ENCODE data around the gene FMN2.

FMN2 gene

GRCh38 chr1:240199758-240200645, 108.3 kb downstream of the FMN2 start:
- DNase-seq (no peak), ATAC-seq (no peak)

DNA sequence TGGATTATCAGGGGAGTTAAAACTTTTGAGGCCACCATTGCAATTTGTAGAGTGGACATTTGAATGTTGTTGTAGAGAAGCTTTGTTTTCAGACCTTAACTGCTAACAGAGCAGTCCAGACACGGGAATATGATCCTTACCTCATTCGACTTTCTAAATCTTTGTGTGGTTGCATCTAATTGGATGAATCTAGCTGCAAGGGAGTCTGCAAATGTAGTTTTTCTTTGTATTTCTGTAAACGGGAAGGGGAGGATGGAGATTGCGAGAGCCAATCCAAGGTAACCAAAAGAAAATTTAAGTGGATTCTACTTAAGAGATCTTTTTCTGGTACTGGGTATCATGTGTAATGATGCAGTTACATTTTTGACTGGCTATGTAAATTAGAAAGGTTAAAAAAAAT, 110.2 kb downstream of the FMN2 start:
- ATAC-seq = no peak
- DNase-seq = no peak

- ATAC-seq = no peak
- no peak for DNase-seq
Measured at GRCh38 chr1:240207073-240207709, 115.5 kb downstream of the FMN2 start.

GRCh38 chr1:240210026-240210425, 118.3 kb downstream of the FMN2 start:
- ATAC-seq (no peak), DNase-seq (no peak)

GRCh38 chr1:240212556-240212955, 120.9 kb downstream of the FMN2 start:
- DNase-seq (no peak), ATAC-seq (no peak)

DNA sequence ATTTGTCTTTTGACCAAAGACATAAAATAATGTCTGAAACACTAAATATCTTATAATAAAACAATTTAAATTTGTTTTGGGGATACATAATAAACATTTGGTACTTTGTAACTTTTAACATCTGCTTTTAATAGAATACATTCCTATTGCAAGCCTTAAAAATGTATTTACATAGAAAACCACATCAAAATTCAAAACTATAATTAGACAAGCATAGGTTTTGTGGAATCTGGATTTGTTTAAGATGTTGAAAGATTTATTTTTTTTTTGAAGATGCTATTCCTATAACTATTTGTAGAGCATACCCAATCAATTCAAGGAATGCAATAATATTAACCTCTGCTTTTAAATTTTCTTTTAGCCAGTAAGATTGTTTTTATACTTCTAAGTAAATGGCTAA, 125.7 kb downstream of the FMN2 start:
- no peak for DNase-seq
- no peak for ATAC-seq

DNA sequence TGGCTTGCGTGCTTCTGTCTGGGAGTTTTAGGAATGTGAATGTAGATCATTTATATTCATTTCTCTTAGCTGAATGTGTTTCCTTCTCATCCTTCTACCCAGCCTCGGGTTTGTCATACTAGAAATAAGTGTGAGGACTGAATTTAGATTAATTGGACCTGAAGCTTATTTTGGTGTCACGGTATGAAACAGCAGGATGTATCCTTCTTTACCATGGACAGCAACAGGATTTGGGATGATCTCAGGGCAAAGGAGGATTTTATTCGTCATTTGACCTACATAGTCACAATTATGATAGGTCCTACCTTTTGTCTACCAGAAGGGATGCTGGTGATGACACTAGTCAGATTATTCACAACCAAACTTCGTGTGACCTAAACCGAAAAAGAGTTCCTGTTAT, 127.4 kb downstream of the FMN2 start:
- no peak for ATAC-seq
- DNase-seq = no peak

DNA sequence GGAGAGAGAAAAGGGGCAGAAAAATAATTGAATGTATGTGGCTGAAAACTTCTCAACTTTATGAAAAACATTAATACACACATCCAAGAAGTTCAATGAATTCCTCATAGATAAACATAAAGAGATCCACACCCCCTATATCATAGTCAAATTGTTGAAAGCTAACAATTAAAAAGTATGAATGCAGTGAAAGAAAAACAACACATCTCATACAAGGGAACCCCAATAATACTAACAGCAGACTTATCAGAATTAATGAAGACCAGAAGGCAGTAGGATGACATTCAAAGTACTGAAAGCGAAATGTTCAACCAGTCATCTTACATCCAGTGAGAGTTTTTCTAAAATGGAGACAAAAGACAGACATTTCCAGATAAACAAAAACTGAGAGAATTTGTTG, 134.4 kb downstream of the FMN2 start:
- DNase-seq (no peak), ATAC-seq (no peak)

DNA sequence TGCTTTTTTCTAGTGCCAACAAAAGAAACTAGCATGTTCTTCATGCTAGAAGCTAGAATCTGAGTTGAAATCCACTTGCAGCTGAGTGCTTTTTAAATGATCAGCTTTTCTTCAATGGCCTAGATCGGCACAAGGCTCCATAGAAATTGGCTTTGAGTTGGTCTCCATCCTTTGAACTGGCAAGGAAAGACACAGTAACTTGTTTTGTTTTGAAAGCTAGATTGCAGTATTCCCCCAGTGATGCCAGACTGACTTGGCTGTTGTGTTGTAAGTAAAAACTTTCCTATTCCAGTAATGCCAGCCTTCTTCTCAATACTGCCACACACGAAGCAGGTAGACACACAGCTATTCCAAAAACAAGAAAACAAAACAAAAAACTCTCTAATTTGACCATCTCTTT, 139.1 kb downstream of the FMN2 start:
- DNase-seq (no peak), ATAC-seq (no peak)

- DNase-seq (no peak), ATAC-seq (no peak)
Measured at GRCh38 chr1:240232530-240232929, 140.8 kb downstream of the FMN2 start.

DNA sequence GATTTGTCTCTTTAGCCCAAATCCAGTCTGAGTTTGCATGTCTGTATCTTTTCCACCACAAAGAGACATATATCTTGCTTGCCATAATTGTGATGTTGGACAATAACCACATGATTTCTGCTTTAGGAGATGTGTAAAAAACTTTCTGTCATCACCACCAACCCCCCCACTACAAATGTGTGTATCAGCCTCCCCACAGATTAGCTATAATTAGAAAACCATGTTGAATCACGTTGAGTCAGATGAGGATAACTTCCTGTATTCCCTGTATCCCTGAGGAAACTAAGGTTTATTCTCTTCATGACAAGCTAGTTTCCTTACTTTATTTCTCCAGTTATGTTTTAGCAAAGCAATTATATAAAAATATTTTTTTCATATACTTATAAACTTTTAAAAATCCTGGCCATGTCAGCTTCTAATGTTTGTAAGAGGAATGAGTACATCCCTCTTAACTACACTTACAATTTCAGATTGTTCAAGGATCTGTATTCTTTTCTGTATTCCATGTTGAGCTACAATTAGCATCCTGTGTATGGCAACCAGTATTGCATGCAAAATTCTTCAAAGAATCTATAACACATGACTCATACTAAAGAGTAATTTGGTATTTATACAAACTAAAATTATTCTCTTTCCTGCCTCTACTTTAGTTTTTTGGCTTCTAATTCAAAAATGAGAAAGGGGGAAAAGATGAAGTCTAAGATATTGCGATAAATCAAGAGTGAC, 143.0 kb downstream of the FMN2 start:
- ATAC-seq (no peak), DNase-seq (no peak)

- no peak for ATAC-seq
- DNase-seq = no peak
Measured at GRCh38 chr1:240235521-240236288, 144.0 kb downstream of the FMN2 start.

DNA sequence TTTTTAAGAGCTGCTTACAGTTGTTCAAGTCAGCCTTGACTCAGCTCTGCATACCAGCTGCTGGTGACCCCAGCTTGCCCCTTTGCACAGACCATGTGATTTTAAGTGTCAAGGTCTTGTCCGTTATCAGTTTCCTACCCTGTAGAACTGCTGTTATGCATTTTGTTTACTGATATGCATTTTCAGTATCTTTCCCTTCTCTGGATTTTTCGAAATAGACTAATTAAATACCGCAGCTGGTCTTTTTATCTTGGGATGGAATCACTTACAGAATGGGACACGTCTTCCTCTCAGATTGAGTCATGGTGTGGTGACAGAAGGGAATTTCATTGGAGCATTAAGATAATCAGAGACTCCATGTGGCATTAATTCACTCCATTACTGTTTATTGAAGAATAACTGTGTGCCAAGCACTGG, 145.6 kb downstream of the FMN2 start:
- ATAC-seq = no peak
- no peak for DNase-seq

GRCh38 chr1:240239309-240239708, 147.6 kb downstream of the FMN2 start:
- ATAC-seq (no peak), DNase-seq (no peak)

- no peak for ATAC-seq
Measured at GRCh38 chr1:240241278-240241677, 149.6 kb downstream of the FMN2 start.

GRCh38 chr1:240242601-240243144, 151.0 kb downstream of the FMN2 start:
- no peak for ATAC-seq
- DNase-seq = no peak

More at GRCh38 chr1:240241278-240241677, 149.6 kb downstream of the FMN2 start:
- no peak for DNase-seq

DNA sequence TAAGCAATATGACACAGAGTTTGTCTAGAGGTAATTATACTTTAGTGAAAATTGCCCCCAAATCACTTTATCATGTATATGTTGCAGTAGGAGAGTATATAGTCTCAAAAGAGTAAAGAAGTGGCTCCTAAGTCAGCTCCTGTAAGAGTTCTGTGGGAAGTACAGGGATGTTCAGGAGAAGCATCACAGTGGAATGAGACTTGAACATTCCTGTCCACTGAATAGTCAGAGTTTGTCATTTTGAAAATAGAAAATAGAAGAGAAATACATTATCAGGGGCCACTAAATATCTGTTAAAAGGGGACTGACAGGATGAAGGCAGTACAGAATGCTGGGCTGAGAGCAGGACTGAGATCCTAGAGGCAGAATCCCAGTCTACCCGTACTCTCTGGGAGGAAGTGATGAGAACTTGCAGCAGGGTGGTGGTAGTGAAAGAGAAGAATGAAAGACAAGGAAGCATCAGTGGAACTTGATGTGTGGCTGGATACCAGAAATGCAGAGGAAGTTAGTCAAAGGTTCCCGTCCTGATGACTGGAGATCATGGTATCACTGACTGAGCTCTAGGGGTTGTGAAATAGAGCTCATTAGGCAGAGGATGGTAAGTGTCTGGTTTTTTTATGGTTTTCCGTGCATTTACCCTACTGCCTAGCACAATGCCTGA, 153.4 kb downstream of the FMN2 start:
- ATAC-seq (no peak), DNase-seq (no peak)

DNA sequence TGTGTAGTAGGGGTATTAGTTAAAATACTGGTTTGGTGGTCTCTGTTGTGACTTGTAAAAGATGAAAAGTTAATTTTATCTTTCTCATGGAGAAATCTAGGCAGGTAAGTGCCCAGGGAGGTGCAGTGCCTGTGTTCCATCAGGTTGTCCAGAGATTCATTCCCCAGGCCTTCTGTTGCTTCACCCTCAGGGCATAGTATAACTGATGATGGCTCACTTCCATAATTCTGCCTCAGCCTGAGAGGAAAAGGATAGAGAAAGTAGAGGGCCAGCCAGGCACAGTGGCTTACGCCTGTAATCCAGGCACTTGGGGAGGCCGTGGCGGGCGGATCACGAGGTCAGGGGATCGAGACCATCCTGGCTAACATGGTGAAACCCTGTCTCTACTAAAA, 153.9 kb downstream of the FMN2 start:
- ATAC-seq (no peak), DNase-seq (no peak)

DNA sequence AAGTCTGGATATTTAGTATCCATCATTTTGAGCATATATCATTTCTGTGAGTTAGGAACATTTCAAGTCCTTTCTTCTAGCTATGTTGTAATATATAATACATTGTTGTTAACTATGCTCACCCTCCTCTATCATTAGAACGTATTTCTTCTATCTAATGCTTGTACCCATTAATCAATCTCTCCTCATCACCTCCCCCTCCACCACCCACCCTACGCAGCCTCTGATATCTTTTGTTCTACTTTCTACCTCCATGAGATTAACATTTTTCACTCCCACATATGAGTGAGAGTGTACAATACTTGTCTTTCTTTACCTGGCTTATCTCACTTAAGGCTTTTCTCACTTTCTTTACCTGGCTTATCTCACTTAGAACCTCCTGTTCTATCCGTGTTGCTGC, 156.2 kb downstream of the FMN2 start:
- no peak for ATAC-seq
- DNase-seq = no peak

- no peak for ATAC-seq
- DNase-seq = no peak
Measured at GRCh38 chr1:240254006-240254405, 162.3 kb downstream of the FMN2 start.

DNA sequence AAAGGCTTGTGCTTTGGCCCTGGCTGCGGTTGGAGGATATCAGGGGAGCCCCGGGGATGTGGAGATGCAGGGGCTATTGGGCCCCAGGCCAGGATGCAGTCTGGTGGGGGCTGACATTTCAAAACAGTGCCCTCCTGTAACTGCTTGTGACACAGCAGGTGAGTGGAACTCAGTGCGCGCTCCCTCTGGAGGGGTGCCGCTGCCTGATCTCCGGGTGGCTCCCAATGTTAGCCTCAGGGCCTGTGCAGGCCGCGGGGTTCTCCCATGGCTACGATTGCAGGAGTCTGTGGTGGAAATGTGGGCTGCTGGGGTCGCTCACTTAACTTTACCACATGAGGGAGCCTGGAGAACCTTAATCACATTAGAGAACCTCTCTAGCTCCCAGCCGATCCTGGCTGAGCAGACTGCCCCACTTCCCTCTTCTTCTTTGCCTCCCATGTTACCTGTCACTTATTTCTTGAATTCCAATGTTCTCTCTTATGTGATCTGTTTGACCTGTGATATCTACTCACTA, 163.2 kb downstream of the FMN2 start:
- DNase-seq (no peak), ATAC-seq (no peak)

Data from stimulated activated naive CD8-positive, alpha-beta T cell treated with anti-CD3 and anti-CD28 coated beads, Interleukin-15, Interleukin-2, amounts not matched to agents 100 U/mL and 50 U/mL, for 24 hours (primary cell).